AG04449 (cell line): ENCODE measurements around the gene USE1.

ENCODE experiments used
- CTCF ChIA-PET: fragments of 350-600 bp; formaldehyde crosslinking; extraction: SDS; loops from one replicate; lab custom pipeline; 2021; ENCODE audit warnings: antibody characterized with exemption; lab: Yijun Ruan, JAX
- POLR2A ChIA-PET: fragments of 400-600, 350-600 bp; formaldehyde crosslinking; extraction: SDS; loops from one replicate; lab custom pipeline; 2020; ENCODE audit warnings: antibody characterized with exemption, inconsistent platforms; lab: Yijun Ruan, JAX
- DNase-seq: peaks from one replicate; pipeline ENCODE4 v3.0.0-alpha.2; 2010; ENCODE audit warnings: low read depth, low spot score
- H3K4me3 ChIP-seq: 2 replicates; pipeline ENCODE4 v1.5.1; 2011; ENCODE audit warnings: low read depth, mild to moderate bottlenecking, control low read depth, low read length
- CTCF ChIP-seq: IDR thresholded peaks from one replicate; pipeline ENCODE4 v1.5.1; 2011; ENCODE audit warnings: mild to moderate bottlenecking, moderate library complexity, low read length, control low read depth, inconsistent platforms; ENCODE audit not compliant: insufficient read depth; ENCODE audit errors: missing control alignments

Gene USE1

DNA sequence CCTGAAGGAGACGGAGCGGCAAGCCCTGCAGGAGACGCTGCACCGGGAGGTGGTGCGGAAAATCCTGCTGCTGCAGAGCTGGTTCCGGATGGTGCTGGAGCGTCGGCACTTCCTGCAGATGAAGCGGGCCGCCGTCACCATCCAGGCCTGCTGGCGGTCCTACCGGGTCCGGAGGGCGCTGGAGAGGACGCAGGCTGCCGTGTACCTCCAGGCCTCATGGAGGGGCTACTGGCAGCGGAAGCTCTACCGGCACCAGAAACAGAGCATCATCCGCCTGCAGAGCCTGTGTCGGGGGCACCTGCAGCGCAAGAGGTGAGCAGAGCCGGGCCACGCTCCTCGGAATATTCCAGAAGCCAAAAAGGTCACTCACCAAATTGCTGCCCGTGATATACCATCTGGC lies 22.4 kb upstream of the USE1 start:
- ChIA-PET CTCF (no interaction called here), POLR2A (no interaction called here)
- H3K4me3 ChIP-seq: no peak overlapping the region
- no peak for TF ChIP-seq CTCF
- DNase-seq: no peak

DNA sequence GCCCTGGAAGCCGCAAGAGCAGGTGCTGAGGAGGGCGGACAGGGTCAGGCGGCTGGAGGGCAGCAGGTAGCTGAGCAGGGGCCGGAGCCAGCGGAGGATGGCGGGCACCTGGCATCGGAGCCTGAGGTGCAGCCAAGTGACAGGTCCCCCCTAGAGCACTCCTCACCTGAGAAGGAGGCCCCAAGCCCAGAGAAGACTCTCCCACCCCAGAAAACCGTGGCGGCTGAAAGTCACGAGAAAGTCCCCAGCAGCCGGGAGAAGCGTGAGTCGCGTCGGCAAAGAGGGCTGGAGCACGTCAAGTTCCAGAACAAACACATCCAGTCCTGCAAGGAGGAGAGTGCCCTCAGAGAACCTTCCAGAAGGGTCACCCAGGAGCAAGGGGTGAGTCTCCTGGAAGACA lies 20.5 kb upstream of the USE1 start:
- H3K4me3 ChIP-seq: no peak overlapping the region
- ChIA-PET POLR2A (no interaction called here), CTCF (interaction anchor here (1.8 kb wide), 1 partner anchor 11 kb away, joined by 5 read pairs; no protein-coding TSS in a partner anchor)
- DNase-seq: no peak
- no peak for TF ChIP-seq CTCF

- no peak overlapping the region for H3K4me3 ChIP-seq
- ChIA-PET CTCF (interaction anchor here (1.8 kb wide), 1 partner anchor 11 kb away, joined by 5 read pairs; no protein-coding TSS in a partner anchor), POLR2A (no interaction called here)
- no peak for DNase-seq
- no peak for TF ChIP-seq CTCF
These were observed 20.1 kb upstream of the USE1 start for GRCh38 chr19:17195106-17195505.

GRCh38 chr19:17196610-17197009 lies 18.5 kb upstream of the USE1 start:
- ChIA-PET CTCF (interaction anchor here (0.8 kb wide), 1 partner anchor 14 kb away, joined by 3 read pairs; no protein-coding TSS in a partner anchor), POLR2A (no interaction called here)
- no peak for TF ChIP-seq CTCF
- H3K4me3 ChIP-seq: no peak overlapping the region
- no peak for DNase-seq

- H3K4me3 ChIP-seq: no peak overlapping the region
- ChIA-PET CTCF (no interaction called here), POLR2A (no interaction called here)
- TF ChIP-seq CTCF: no peak
- no peak for DNase-seq
These were observed 17.5 kb upstream of the USE1 start for GRCh38 chr19:17197666-17198065.

GRCh38 chr19:17200408-17201079 lies 14.6 kb upstream of the USE1 start:
- no peak for DNase-seq
- no peak for TF ChIP-seq CTCF
- ChIA-PET CTCF (interaction anchor here (1.1 kb wide), 1 partner anchor 82 kb away, joined by 4 read pairs; no protein-coding TSS in a partner anchor), POLR2A (no interaction called here)
- no peak overlapping the region for H3K4me3 ChIP-seq
